Stimulated activated CD4-positive, alpha-beta T cell treated with anti-CD3 and anti-CD28 coated beads, Interleukin-12 subunit alpha, Interleukin-12 subunit beta, amount 100 ng/mL, for 24 hours (primary cell): ENCODE data around the gene RGPD3.
"Not testable (repeated sequence)": the region's sequence is repeated elsewhere in the genome, so short reads cannot be mapped to it uniquely, and the experiment has no call there.

ENCODE experiments used
- DNase-seq, 2 experiments: peaks; one replicate each; pipeline ENCODE4 v3.0.0-alpha.2; 2020; ENCODE audit warnings: low read depth in 2 of 2

The RGPD3 gene

DNA sequence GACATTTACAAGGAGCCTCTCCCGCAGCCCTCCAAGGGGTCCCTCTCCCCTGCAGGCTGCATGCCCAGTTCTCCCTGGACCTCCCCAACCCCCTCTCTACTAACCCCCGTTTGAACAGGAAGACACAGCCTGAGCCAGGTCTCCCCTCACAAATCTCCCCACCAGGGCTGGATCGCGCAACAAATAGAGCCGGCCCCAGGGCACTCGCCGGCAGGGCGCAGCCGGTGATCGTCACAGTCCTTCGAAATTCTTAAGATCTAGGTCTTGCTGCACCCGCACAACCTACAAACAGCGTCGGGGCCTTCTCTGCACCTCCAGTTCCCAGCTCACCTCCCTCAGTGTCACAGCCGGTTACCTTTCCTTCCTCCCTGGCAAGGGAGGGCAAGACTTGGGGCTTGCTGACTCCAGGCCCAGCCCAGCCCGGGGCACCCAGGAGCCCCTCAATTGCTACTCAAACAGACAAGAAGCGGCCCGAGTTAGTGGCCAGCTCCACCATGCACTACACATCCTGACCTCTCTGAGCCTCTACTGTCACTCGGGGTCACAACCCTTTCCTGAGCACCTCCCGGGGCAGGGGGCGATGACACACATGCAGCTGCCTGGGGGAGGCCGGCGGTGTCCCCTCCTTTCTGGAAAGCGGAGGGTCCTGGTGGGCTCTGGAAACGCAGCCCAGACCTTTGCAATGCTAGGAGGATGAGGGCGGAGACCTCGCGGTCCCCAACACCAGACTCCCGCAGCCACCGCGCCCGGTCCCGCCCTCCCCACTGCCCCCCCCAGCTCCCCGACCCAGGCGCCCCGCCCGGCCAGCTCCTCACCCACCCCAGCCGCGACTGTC is 18.6 kb upstream of the RGPD3 start, which contains the start of gene CD8B2:
Gene CD8B2 (plus strand): TSS at position 814 of the 835 bp plus-strand sequence. CDS start 63 bp downstream, outside the sequence.
- DNase-seq, result not testable (repeated sequence)

- DNase-seq, result not testable (repeated sequence)
Measured at GRCh38 chr2:106479563-106479962, 11.3 kb upstream of the RGPD3 start.

DNA sequence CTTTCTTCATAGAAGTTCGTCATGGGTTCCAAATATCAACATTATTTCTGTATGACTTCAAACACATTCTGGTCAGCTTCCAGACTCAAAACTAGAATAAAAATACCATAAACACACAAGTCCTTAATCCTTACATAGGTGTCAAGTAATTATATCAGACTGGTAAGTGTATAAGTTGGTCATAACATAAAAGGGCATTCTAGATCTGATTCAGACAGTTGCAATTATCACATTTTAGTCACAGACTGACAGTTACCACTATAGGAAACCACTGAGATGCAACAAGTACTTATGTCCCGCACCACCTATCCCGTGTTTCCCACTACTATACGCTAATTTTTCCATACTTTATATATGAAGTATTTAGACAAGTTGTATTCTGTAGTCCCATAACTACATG is 9.4 kb upstream of the RGPD3 start:
- not testable (repeated sequence) for DNase-seq

DNA sequence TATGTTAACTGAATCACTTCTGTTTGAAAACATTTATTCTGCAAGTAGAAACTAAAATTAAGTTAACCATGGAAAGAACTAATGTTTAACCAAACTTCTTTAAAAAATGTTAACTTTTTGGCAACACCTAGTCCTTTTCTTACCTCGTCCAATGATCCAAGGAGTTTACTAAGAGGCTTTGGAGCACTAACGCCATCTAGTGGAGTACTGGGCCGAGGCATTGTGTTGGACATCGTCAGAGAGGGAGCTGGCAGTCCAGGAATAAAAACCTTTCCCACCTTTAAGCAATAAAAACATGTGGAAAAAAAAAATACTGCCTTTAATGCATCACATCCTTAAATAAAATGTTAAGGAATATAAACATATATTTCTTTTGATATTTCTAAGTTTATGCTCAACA is 2.4 kb upstream of the RGPD3 start:
- DNase-seq, result peak in 1 of 2 experiments; percentile 38

GRCh38 chr2:106467516-106467915 is 697 bp downstream of the RGPD3 start:
- not testable (repeated sequence) for DNase-seq

DNA sequence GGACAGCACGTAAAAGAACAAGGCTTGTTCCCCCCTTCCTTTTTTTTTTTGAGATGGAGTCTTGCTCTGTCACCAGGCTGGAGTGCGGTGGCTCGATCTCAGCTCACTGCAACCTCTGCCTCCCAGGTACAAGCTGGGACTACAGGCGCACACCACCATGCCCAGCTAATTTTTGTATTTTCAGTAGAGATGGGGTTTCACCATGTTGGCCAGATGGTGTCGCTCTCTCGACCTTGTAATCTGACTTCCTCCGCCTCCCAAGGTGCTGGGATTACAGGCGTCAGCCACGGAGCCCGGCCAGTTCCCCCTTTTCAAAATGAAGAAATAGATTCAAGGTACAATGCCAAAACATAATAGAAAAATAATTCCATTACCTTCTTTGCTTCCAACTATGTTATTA is 6.3 kb downstream of the RGPD3 start:
- DNase-seq, result not testable (repeated sequence)

DNA sequence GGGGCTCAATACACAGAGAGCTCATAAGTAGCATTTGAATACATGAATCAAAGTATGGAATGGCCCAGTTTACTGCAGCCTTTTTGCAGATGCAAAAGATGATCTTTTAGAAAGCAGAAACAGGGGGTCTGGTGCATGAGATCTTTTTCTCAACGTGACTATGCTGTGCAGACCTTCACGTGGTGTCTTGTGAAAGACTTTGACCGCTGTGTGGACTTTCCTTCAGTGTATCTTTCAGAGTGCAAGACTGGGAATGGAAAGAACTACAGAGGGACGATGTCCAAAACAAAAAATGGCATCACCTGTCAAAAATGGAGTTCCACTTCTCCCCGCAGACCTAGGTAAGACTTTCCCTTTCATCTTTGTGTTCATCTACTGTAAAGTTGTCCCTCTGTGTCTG is 77.5 kb downstream of the RGPD3 start:
- DNase-seq, result not testable (repeated sequence)

- not testable (repeated sequence) for DNase-seq
Measured at GRCh38 chr2:106388814-106389410, 79.3 kb downstream of the RGPD3 start.

DNA sequence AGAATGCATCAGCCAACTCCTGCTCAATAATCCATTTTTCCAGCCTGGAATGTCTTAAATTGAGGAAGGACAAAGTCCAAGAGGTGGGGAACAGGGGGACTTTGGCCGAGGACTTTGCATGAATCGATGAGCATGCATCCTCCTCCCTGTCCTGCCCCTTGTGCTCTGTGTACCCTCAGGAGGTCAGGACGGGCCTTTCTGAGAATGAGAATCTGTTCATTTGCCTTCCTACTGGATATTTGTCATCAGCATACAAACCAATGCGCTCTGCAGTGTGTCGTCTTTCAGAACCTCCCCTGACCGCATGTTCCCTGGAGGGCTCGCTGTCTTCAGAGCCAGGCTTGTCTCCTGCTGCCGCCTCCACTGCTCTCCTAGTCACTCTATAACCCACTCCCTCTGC is 83.7 kb downstream of the RGPD3 start:
- DNase-seq, result not testable (repeated sequence)

DNA sequence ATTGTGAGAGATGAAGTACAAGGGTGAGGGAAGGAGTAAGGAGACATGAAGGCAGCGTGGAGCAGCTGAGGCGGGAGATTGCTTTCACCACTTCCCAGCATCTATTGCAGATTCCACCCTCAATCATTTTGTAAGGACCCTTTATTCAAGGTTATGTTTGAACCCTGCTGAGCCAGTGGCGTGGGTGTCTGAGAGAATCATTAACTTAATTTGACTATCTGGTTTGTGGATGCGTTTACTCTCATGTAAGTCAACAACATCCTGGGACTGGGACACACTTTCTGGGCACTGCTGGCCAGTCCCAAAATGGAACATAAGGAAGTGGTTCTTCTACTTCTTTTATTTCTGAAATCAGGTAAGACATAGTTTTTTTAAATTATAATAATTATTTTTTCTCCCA is 86.3 kb downstream of the RGPD3 start:
- not testable (repeated sequence) for DNase-seq

- DNase-seq, result not testable (repeated sequence)
Measured at GRCh38 chr2:106379567-106379966, 88.6 kb downstream of the RGPD3 start.

DNA sequence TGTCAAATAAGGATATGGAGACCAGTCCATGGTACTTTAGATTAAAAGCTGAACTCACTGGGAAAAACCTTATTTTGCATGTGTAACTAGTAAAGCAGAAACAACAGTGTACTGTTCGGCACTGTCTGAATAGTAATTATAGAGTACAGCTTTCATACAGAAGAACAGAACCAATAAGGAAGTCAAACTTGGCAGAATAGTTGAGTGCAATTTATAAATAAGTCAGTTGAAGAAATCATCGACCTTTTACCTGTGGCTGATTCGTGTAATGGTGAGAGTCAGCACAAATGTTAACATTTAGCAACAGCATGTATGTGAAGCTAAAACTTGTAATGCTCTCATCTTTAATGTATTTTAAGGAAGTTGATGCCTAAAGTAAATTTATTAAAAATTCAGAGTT is 99.0 kb downstream of the RGPD3 start:
- DNase-seq, result not testable (repeated sequence)

DNA sequence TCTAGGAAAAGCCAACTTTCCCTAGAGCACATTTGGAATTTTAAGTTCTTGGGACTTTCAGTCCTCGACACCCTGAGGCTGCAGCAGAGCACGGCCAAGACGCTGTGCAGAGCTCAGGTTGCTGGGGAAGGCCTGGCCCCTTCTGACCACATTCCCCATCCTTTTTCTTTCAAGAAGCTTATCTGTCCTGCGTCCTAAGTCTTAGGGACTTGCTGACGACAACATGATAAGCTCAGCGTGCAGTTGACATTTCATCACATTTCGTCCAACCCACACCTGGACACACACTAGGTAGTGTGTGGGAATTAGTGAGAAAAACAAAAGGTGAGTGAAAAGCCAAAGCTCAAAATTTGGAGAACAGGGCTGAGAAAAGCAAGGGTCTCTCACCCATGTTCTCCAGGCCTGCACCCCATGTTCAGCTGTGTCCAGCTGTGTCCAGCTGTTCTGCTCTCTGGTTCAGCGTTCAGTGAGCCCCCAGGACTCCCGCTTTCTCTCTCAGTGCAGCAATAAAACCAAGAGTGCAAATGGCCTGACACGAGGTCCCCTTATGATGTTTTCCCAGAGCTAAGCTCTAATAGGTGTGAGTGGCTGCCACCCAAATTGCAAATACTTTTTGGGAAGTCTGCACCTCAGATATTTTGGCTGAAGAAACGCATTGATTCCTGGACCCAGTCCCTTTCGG is 101.9 kb downstream of the RGPD3 start:
- no peak for DNase-seq

- no peak for DNase-seq
Measured at GRCh38 chr2:106363791-106364190, 104.4 kb downstream of the RGPD3 start.

DNA sequence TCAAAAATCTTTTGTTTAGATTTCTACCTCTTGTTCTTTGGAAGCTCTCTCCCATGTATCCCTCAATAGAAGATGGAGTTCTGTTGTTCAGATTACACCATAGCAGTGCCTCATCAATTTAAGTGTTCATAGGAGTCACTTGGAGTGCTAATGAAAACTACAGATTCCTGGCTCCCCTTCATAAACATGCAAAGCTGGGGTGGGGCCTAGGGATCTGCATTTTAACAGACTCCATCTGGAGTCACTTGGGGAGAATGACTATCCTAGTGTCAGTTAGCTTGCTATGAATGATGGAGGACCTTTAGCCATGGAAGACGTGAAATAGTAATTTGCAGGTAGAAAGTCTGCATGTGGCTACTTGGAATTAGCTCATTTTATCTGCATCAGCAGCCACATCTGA is 105.4 kb downstream of the RGPD3 start:
- DNase-seq, result no peak

DNA sequence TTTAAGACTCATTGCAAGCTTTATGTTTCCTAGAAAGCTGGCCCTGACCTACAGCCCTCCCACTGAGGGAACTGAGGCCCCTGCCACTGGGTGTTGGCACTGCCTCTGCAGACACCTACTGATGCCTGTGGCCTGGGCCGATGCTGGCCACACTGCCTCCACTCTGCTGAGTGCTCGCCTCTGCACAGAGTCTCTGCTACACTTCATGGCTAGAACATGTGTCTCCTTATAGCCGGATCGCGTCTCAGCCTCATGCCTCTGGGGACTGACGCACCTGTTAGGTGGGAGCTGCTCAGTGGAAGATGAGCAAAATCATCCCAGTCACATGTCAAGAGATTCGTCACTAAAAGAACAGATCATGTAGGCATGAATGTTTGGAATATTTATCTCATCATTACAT is 108.7 kb downstream of the RGPD3 start:
- DNase-seq, result no peak

DNA sequence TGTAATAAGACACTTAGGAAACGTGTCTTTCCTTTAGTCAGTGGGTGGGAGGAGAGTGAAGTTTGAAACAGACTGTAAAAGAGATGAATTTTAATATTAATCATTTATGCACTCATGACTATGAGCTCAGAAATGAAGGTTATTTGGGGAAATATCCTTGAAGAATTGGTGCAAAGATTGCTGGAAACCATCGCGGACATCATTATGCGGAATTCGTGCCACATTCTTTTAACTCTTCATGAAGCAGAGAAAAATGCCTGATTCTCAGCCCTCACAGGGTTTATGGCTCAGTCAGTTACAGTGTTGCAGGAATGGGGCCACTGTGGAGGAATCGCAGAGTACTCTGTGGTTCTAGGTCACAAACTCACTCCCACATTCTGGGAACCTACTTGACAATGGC is 109.7 kb downstream of the RGPD3 start:
- no peak for DNase-seq

GRCh38 chr2:106358081-106358480 is 110.1 kb downstream of the RGPD3 start:
- DNase-seq, result no peak

- no peak for DNase-seq
Measured at GRCh38 chr2:106356291-106356690, 111.9 kb downstream of the RGPD3 start.

DNA sequence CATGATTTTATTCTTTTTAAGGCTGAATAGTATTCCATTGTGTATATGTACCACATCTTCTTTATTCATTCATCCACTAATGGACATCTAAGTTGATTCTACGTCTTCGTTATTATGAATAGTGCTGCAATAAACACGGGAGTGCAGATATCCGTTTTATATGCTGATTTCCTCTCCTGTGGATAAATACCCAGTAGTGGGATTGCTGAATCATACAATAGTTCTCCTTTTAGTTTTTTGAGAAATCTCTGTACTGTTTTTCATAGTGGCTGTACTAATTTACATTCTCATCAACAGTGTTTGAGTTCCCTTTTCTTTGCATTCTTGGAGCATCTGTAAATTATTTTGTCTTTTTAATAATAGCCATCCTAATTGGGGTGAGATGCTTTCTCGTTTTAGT is 114.5 kb downstream of the RGPD3 start:
- DNase-seq, result no peak

DNA sequence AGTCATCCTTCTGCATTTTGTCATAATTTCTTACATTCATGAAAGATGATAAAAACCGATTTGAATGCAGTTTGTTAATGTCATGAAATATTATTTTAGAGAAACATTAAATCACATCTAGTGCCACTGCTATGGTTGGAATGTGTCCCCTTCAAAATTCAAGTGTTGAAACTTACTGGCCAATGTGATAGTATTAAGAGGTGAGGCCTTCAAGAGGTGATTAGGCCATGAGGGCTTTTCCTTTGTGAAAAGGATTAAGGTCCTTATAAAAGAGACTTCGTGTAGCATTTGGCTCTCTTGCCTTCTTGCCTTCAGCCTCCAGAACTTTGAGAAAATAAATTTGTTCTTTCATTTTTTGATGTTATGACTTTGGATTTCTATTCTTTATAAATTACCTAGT is 117.2 kb downstream of the RGPD3 start:
- DNase-seq, result no peak

- no peak for DNase-seq
Measured at GRCh38 chr2:106344302-106344701, 123.9 kb downstream of the RGPD3 start.

GRCh38 chr2:106343274-106343673 is 124.9 kb downstream of the RGPD3 start:
- no peak for DNase-seq
